Small intestine (tissue), 7 donors: Measurements from ENCODE around the gene GJA3. TPM values are rescaled to one million over a fixed set of nuclear protein-coding genes. Genes with fewer than 3 reads are reported as not detected.

Source experiments
- DNase-seq, 2 donors: peaks; one replicate each; pipeline versions ENCODE4 v3.0.0 to v3.0.0-alpha.2; 2013
- FAIRE-seq: peaks from 2 replicates; lab custom pipeline; 2012; peaks lifted over from hg19 to GRCh38; lab: Jason Lieb, UNC
- H3K27ac ChIP-seq, 3 donors: one replicate each; pipeline ENCODE4 v1.5.1; 2013; ENCODE audit warnings: low read length in 2 of 3, mild to moderate bottlenecking in 2 of 3, control low read depth in 1 of 3, inconsistent platforms in 1 of 3, low read depth in 1 of 3, moderate library complexity in 1 of 3
- H3K27me3 ChIP-seq, 3 donors: one replicate each; pipeline ENCODE4 v1.6.1; 2013; ENCODE audit warnings: low read length in 3 of 3, inconsistent platforms in 1 of 3; ENCODE audit not compliant: control insufficient read depth in 3 of 3, insufficient read depth in 3 of 3
- H3K36me3 ChIP-seq, 3 donors: one replicate each; pipeline ENCODE4 v1.6.1; 2013; ENCODE audit warnings: low read length in 3 of 3, inconsistent platforms in 1 of 3, low read depth in 1 of 3, mild to moderate bottlenecking in 1 of 3, moderate library complexity in 1 of 3; ENCODE audit not compliant: control insufficient read depth in 3 of 3, insufficient read depth in 2 of 3
- H3K4me1 ChIP-seq, 3 donors: one replicate each; pipeline ENCODE4 v1.6.1; 2013; ENCODE audit warnings: low read length in 2 of 3, inconsistent platforms in 1 of 3, low read depth in 1 of 3, mild to moderate bottlenecking in 1 of 3, moderate library complexity in 1 of 3; ENCODE audit not compliant: control insufficient read depth in 3 of 3, insufficient read depth in 2 of 3
- H3K4me3 ChIP-seq, 3 donors: one replicate each; pipeline ENCODE4 v1.5.1; 2013; ENCODE audit warnings: low read length in 3 of 3, control low read depth in 1 of 3, inconsistent platforms in 1 of 3, low read depth in 1 of 3, mild to moderate bottlenecking in 1 of 3, moderate library complexity in 1 of 3
- H3K9me3 ChIP-seq, 2 donors: one replicate each; pipeline ENCODE4 v1.6.1; 2013; ENCODE audit warnings: low read depth in 1 of 2, low read length in 1 of 2; ENCODE audit not compliant: control insufficient read depth in 2 of 2, insufficient read depth in 1 of 2
- WGBS, 3 donors: extraction: QIAGEN DNeasy Blood & Tissue Kit; methylation state at CpG; one replicate each; pipeline ENCODE4 v1.1.7; 2013; 5-methylcytosine and 5-hydroxymethylcytosine counted together
- polyA plus RNA-seq, 4 donors: library from polyadenylated mRNA; stranded (reverse) in 3 of 4; unstranded in 1 of 4; fragments of 200-250 nt in 3 of 4; fragments of 120-200 nt in 1 of 4; gene quantifications; one replicate each; pipeline versions ENCODE4 v1.2.1 to v1.2.3, GENCODE V29; 2013
- donor health status: healthy with polysubstance abuse.
- donor health status: control.
- donor health status: control.
- donor health status: Bipolar disorder and iron deficiency.
- donor health status: healthy.

Gene GJA3
- polyA plus RNA-seq, 4 donors: 0.01 TPM; not detected in 2

- no peak overlapping the region for H3K4me3 ChIP-seq
- peaks cover 0 to 24% (median 7%) of the 10 kb centered on the region in 3 donors for H3K27me3 ChIP-seq
- no peaks in the 10 kb centered on the region for H3K9me3 ChIP-seq
- no peaks in the 10 kb centered on the region for H3K4me1 ChIP-seq
- 65 to 75% (median 67%) methylated on average over 6 of the region's 6 CpGs for WGBS, 3 donors
- no peak for DNase-seq
- FAIRE-seq: no peak
- no peak overlapping the region for H3K27ac ChIP-seq
- H3K36me3 ChIP-seq: no peaks in the 10 kb centered on the region
These were observed 9.8 kb downstream of the GJA3 start for GRCh38 chr13:20151016-20151415.

GRCh38 chr13:20150561-20150960 is 10.3 kb downstream of the GJA3 start:
- DNase-seq (no peak), FAIRE-seq (no peak)
- Histone ChIP-seq H3K9me3 (no peaks in the 10 kb centered on the region), H3K27me3 (peaks cover 0 to 27% (median 7%) of the 10 kb centered on the region in 3 donors), H3K27ac (no peak overlapping the region), H3K4me1 (no peaks in the 10 kb centered on the region), H3K4me3 (no peak overlapping the region), H3K36me3 (no peaks in the 10 kb centered on the region)
- WGBS, 3 donors: 75 to 82% (median 80%) methylated on average over 9 of the region's 9 CpGs

- Histone ChIP-seq H3K9me3 (no peaks in the 10 kb centered on the region), H3K27me3 (peaks cover 0 to 33% (median 7%) of the 10 kb centered on the region in 3 donors), H3K4me1 (no peaks in the 10 kb centered on the region), H3K36me3 (no peaks in the 10 kb centered on the region), H3K4me3 (no peak overlapping the region), H3K27ac (no peak overlapping the region)
- WGBS, 3 donors: 68 to 73% (median 70%) methylated on average over 9 of the region's 9 CpGs
- DNase-seq: no peak
- no peak for FAIRE-seq
These were observed 11.1 kb downstream of the GJA3 start for GRCh38 chr13:20149762-20150161.

GRCh38 chr13:20148501-20149183 is 12.2 kb downstream of the GJA3 start:
- H3K9me3 ChIP-seq: no peaks in the 10 kb centered on the region
- 86 to 88% (median 87%) methylated on average over 16 of the region's 16 CpGs for WGBS, 3 donors
- DNase-seq: no peak
- no peak overlapping the region for H3K27ac ChIP-seq
- H3K4me1 ChIP-seq: no peaks in the 10 kb centered on the region
- FAIRE-seq: no peak
- no peak overlapping the region for H3K4me3 ChIP-seq
- H3K27me3 ChIP-seq: peaks cover 0 to 38% (median 10%) of the 10 kb centered on the region in 3 donors
- no peaks in the 10 kb centered on the region for H3K36me3 ChIP-seq

GRCh38 chr13:20146381-20146780 is 14.5 kb downstream of the GJA3 start:
- no peak overlapping the region for H3K4me3 ChIP-seq
- H3K27ac ChIP-seq: no peak overlapping the region
- no peaks in the 10 kb centered on the region for H3K36me3 ChIP-seq
- H3K4me1 ChIP-seq: no peaks in the 10 kb centered on the region
- DNase-seq: no peak
- no peaks in the 10 kb centered on the region for H3K9me3 ChIP-seq
- WGBS, 3 donors: 91 to 100% (median 94%) methylated on average over 1 of the region's 1 CpG
- peaks cover 3 to 60% (median 23%) of the 10 kb centered on the region in 3 donors for H3K27me3 ChIP-seq
- no peak for FAIRE-seq

- 77 to 83% (median 81%) methylated on average over 7 of the region's 7 CpGs for WGBS, 3 donors
These were observed 15.3 kb downstream of the GJA3 start for GRCh38 chr13:20145521-20145920.

GRCh38 chr13:20144141-20144850 is 16.6 kb downstream of the GJA3 start:
- FAIRE-seq: no peak
- peaks cover 3 to 65% (median 25%) of the 10 kb centered on the region in 3 donors for H3K27me3 ChIP-seq
- WGBS, 3 donors: 78 to 82% (median 81%) methylated on average over 12 of the region's 12 CpGs
- no peak for DNase-seq
- no peak overlapping the region for H3K27ac ChIP-seq
- no peaks in the 10 kb centered on the region for H3K9me3 ChIP-seq
- H3K4me1 ChIP-seq: no peaks in the 10 kb centered on the region
- no peaks in the 10 kb centered on the region for H3K36me3 ChIP-seq
- no peak overlapping the region for H3K4me3 ChIP-seq

More at GRCh38 chr13:20145521-20145920, 15.3 kb downstream of the GJA3 start:
- Histone ChIP-seq H3K27me3 (peaks cover 3 to 66% (median 25%) of the 10 kb centered on the region in 3 donors), H3K4me3 (no peak overlapping the region), H3K36me3 (no peaks in the 10 kb centered on the region), H3K4me1 (no peaks in the 10 kb centered on the region), H3K9me3 (no peaks in the 10 kb centered on the region), H3K27ac (no peak overlapping the region)
- no peak for FAIRE-seq
- DNase-seq: no peak

GRCh38 chr13:20142927-20143480 is 17.8 kb downstream of the GJA3 start:
- FAIRE-seq: no peak
- no peaks in the 10 kb centered on the region for H3K36me3 ChIP-seq
- WGBS, 3 donors: 87 to 90% (median 88%) methylated on average over 30 of the region's 30 CpGs

More at GRCh38 chr13:20142927-20143480, 17.8 kb downstream of the GJA3 start:
- Histone ChIP-seq H3K4me3 (no peak overlapping the region), H3K27ac (no peak overlapping the region), H3K9me3 (no peaks in the 10 kb centered on the region), H3K27me3 (peaks cover 3 to 63% (median 22%) of the 10 kb centered on the region in 3 donors), H3K4me1 (no peaks in the 10 kb centered on the region)
- DNase-seq: no peak
